GM23338 (cell line): ENCODE data around the gene CACNA2D3. TPM values are rescaled to one million over a fixed set of nuclear protein-coding genes. Genes with fewer than 3 reads are reported as not detected.

Source experiments
- ATAC-seq: fragments of 200-7000 bp; cut with Tn5 transposase; 3 replicates; pipeline ENCODE4 v1.9.1; 2020
- DNase-seq: peaks from one replicate; pipeline ENCODE4 v3.0.0-alpha.2; 2015; ENCODE audit warnings: low spot score
- H2AFZ ChIP-seq: fragments of 200-600 bp; sonication (generic); 2 replicates; pipeline ENCODE4 v1.8.0; 2016; ENCODE audit warnings: antibody characterized with exemption, mild to moderate bottlenecking, moderate library complexity
- H3F3A ChIP-seq: fragments of 200-600 bp; sonication (generic); replicated peaks from 2 replicates; pipeline ENCODE4 v1.8.0; 2017; ENCODE audit warnings: antibody characterized with exemption, mixed run types, low read depth
- H3K27ac ChIP-seq: fragments of 200-600 bp; sonication (generic); 2 replicates; pipeline ENCODE4 v1.6.1; 2016; ENCODE audit warnings: low read depth
- H3K27me3 ChIP-seq: fragments of 200-600 bp; sonication (generic); 2 replicates; pipeline ENCODE4 v1.8.0; 2016; ENCODE audit warnings: mild to moderate bottlenecking, mixed run types, moderate library complexity; ENCODE audit not compliant: insufficient read depth
- H3K36me3 ChIP-seq: fragments of 200-600 bp; sonication (generic); 2 replicates; pipeline ENCODE4 v1.8.0; 2016; ENCODE audit warnings: mild to moderate bottlenecking; ENCODE audit not compliant: insufficient read depth
- H3K4me1 ChIP-seq: fragments of 200-600 bp; sonication (generic); 2 replicates; pipeline ENCODE4 v1.8.0; 2016; ENCODE audit warnings: mild to moderate bottlenecking, moderate library complexity; ENCODE audit not compliant: insufficient read depth
- H3K4me2 ChIP-seq: fragments of 200-600 bp; sonication (generic); 2 replicates; pipeline ENCODE4 v1.7.1; 2017; ENCODE audit warnings: mixed run types
- H3K4me3 ChIP-seq: fragments of 200-600 bp; sonication (generic); 2 replicates; pipeline ENCODE4 v1.6.1; 2016; ENCODE audit warnings: mixed run types
- H3K79me2 ChIP-seq: fragments of 200-600 bp; sonication (generic); replicated peaks from 2 replicates; pipeline ENCODE4 v1.8.0; 2017; ENCODE audit warnings: mild to moderate bottlenecking; ENCODE audit not compliant: insufficient read depth
- H3K9me2 ChIP-seq: fragments of 200-600 bp; sonication (generic); 2 replicates; pipeline ENCODE4 v1.8.0; 2017; ENCODE audit not compliant: insufficient read depth
- H4K20me1 ChIP-seq: fragments of 200-600 bp; sonication (generic); replicated peaks from 2 replicates; pipeline ENCODE4 v1.8.0; 2017; ENCODE audit warnings: mild to moderate bottlenecking; ENCODE audit not compliant: insufficient read depth
- H3K27ac Mint-ChIP-seq: 2 replicates; pipeline ENCODE4 v1.8.0; 2020; ENCODE audit warnings: inconsistent platforms, mild to moderate bottlenecking, moderate library complexity, mixed read lengths
- H3K27me3 Mint-ChIP-seq: 3 replicates; pipeline ENCODE4 v1.8.0; 2022; ENCODE audit warnings: low read depth, mild to moderate bottlenecking, moderate library complexity, mixed read lengths, inconsistent platforms; ENCODE audit not compliant: insufficient read depth, poor library complexity
- H3K36me3 Mint-ChIP-seq: 3 replicates; pipeline ENCODE4 v1.8.0; 2021; ENCODE audit warnings: low read depth, mild to moderate bottlenecking, inconsistent platforms, moderate library complexity, mixed read lengths
- H3K4me1 Mint-ChIP-seq: 3 replicates; pipeline ENCODE4 v1.8.0; 2020; ENCODE audit warnings: mild to moderate bottlenecking, inconsistent platforms, mixed read lengths
- H3K4me3 Mint-ChIP-seq: 3 replicates; pipeline ENCODE4 v1.8.0; 2021; ENCODE audit warnings: moderate library complexity, mild to moderate bottlenecking, inconsistent platforms, mixed read lengths
- H3K9me3 Mint-ChIP-seq: 3 replicates; pipeline ENCODE4 v1.8.0; 2020; ENCODE audit warnings: moderate library complexity, mild to moderate bottlenecking, inconsistent platforms, mixed read lengths
- EZH2 ChIP-seq: fragments of 200-600 bp; sonication (generic); IDR thresholded peaks from one replicate; pipeline ENCODE4 v1.8.0; 2017; ENCODE audit warnings: antibody characterized with exemption, mild to moderate bottlenecking, low read depth; ENCODE audit not compliant: unreplicated experiment
- JUNB ChIP-seq: IDR thresholded peaks from one replicate; pipeline ENCODE4 v1.6.1; 2016; ENCODE audit warnings: antibody characterized with exemption; ENCODE audit not compliant: unreplicated experiment
- POLR2AphosphoS5 ChIP-seq: IDR thresholded peaks from 2 replicates; pipeline ENCODE4 v1.6.1; 2016; ENCODE audit warnings: antibody characterized with exemption, low read depth
- REST ChIP-seq: IDR thresholded peaks from one replicate; pipeline ENCODE4 v1.6.1; 2018; ENCODE audit warnings: antibody characterized with exemption; ENCODE audit not compliant: unreplicated experiment
- ZNF114 ChIP-seq: fragments of 250-450 bp; sonication (Bioruptor Pico); IDR thresholded peaks from 2 replicates; pipeline ENCODE4 v1.5.0; 2020; ENCODE audit warnings: mild to moderate bottlenecking, moderate library complexity
- polyA plus RNA-seq: library from polyadenylated mRNA; unstranded; fragments of >200 nt; fragmentation: Nextera tagmentation; extraction: Ambion mirVana; gene quantifications from 2 replicates; pipeline ENCODE4 v1.2.1, GENCODE V29; 2016
- total RNA-seq: library from RNA; depleted of rRNA; stranded (reverse); fragments of >200 nt; shearing (Covaris generic); gene quantifications from 2 replicates; pipeline ENCODE4 v1.2.3, GENCODE V29; 2014

Gene CACNA2D3
- total and polyA plus RNA-seq, 2 experiments from 2014 or later, result 2.2 to 2.3 TPM

- Histone ChIP-seq H3K4me1 (peaks cover 6% of the 10 kb centered on the region; the same call in 1 of the 2 replicates), H4K20me1 (no peaks in the 10 kb centered on the region), H3K9me2 (peaks cover 8% of the 10 kb centered on the region; the same call in 1 of the 2 replicates), H3K27me3 (no peaks in the 10 kb centered on the region), H3K4me3 (no peak overlapping the region), H2AFZ (no peak overlapping the region), H3K79me2 (no peaks in the 10 kb centered on the region), H3K27ac (no peak overlapping the region), H3F3A (no peaks in the 10 kb centered on the region), H3K4me2 (no peak overlapping the region), H3K36me3 (0 out of 2 replicates have a peak, but pooled peaks cover 4% of the 10 kb centered on the region)
- Mint-ChIP-seq H3K4me3 (no peak overlapping the region), H3K9me3 (peaks cover 6% of the 10 kb centered on the region; the same call in 1 of the 3 replicates), H3K27me3 (no peaks in the 10 kb centered on the region), H3K36me3 (peaks cover 13% of the 10 kb centered on the region; the same call in 2 of the 3 replicates), H3K27ac (no peak overlapping the region), H3K4me1 (peaks cover 6% of the 10 kb centered on the region; the same call in 2 of the 3 replicates)
- no peak for TF ChIP-seq REST
- ATAC-seq, result no peak
- no peak for DNase-seq
Measured at GRCh38 chr3:54785976-54786375, 663.6 kb downstream of the CACNA2D3 start.

GRCh38 chr3:54790051-54790450 is 667.7 kb downstream of the CACNA2D3 start:
- Mint-ChIP-seq H3K4me1 (peaks cover 14% of the 10 kb centered on the region; the same call in 2 of the 3 replicates), H3K9me3 (peaks cover 6% of the 10 kb centered on the region; the same call in 1 of the 3 replicates), H3K27me3 (no peaks in the 10 kb centered on the region), H3K36me3 (peaks cover 13% of the 10 kb centered on the region; the same call in 2 of the 3 replicates), H3K27ac (no peak overlapping the region; the same call in 1 of the 2 replicates), H3K4me3 (no peak overlapping the region)
- H3K36me3 ChIP-seq, result 0 out of 2 replicates have a peak, but pooled peaks cover 4% of the 10 kb centered on the region
- no peak overlapping the region for H3K27ac ChIP-seq
- no peak overlapping the region for H3K4me3 ChIP-seq
- no peaks in the 10 kb centered on the region for H4K20me1 ChIP-seq
- H3F3A ChIP-seq, result no peaks in the 10 kb centered on the region
- no peak for ATAC-seq
- H3K9me2 ChIP-seq, result peaks cover 4% of the 10 kb centered on the region; the same call in 1 of the 2 replicates
- H3K79me2 ChIP-seq, result no peaks in the 10 kb centered on the region
- TF ChIP-seq ZNF114 (no peak), JUNB (no peak), REST (no peak), POLR2AphosphoS5 (no peak), EZH2 (no peak)
- H3K4me1 ChIP-seq, result peaks cover 9% of the 10 kb centered on the region; the same call in 1 of the 2 replicates
- no peak overlapping the region for H3K4me2 ChIP-seq
- no peaks in the 10 kb centered on the region for H3K27me3 ChIP-seq
- DNase-seq, result no peak
- no peak overlapping the region for H2AFZ ChIP-seq
